Renal cortical epithelial cell (primary cell): ENCODE measurements around the gene SETD1B. TPM values are rescaled to one million over a fixed set of nuclear protein-coding genes. Genes with fewer than 3 reads are reported as not detected.
A peak's percentile ranks its signal among the peaks of the same experiment; 100 is the strongest.

Experiments used
- DNase-seq: peaks from one replicate; pipeline ENCODE4 v3.0.0-alpha.2; 2011; ENCODE audit warnings: low read depth
- total RNA-seq: library from RNA; depleted of rRNA; stranded (reverse); fragments of >200 nt; gene quantifications from 2 replicates; pipeline ENCODE4 v1.2.3, GENCODE V29; 2014

The SETD1B gene
- total RNA-seq, 1 donor from 2014 or later, result 11.9 TPM

DNA sequence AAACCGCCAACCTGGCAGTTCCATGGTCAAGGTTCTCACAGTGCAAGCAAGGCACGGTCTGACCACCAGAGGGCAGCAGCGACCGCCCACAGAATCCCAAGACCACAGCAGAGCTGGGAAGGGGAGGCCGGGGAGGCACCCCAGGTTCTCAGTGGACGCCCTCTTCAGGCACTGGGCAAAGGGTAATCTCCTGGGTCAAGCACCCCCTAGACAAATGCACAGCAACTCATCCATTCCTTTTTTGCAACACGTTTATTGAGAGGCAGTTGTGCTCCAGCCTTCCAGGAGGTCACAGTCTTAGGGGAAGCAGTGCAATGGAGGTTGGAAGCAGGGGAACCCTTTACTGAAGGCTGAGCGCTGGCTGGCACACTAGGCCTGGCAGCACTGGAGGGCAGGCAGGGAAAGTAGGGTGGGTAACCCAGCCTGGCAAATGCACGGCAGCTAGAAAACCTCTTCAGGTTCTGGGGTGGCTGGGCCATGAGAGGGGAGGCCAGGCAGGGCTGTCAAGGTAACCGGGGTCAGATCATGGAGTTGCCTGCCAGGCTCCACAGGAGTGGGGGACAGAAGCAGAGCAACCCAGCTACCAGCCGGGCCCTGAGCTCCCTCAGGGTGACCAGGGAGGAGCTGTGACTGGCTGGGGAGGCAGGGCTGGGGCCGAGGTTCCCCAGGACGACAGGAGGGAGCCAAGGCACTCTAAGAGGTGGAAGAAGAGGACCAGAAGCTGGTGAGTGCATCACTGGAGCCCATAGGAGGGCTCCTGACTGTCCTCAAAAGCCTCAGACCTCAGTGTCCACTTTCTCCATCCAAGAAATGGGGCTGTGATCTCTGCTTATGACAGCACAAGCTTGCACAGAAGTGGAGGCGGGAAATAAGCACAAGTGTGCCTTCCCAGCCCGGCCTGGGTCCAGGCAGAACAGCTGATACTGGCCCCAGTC, 8.5 kb upstream of the SETD1B start:
- peak; percentile 67 for DNase-seq

- peak; percentile 97 for DNase-seq
These were observed 6.7 kb upstream of the SETD1B start for GRCh38 chr12:121796855-121797751.

DNA sequence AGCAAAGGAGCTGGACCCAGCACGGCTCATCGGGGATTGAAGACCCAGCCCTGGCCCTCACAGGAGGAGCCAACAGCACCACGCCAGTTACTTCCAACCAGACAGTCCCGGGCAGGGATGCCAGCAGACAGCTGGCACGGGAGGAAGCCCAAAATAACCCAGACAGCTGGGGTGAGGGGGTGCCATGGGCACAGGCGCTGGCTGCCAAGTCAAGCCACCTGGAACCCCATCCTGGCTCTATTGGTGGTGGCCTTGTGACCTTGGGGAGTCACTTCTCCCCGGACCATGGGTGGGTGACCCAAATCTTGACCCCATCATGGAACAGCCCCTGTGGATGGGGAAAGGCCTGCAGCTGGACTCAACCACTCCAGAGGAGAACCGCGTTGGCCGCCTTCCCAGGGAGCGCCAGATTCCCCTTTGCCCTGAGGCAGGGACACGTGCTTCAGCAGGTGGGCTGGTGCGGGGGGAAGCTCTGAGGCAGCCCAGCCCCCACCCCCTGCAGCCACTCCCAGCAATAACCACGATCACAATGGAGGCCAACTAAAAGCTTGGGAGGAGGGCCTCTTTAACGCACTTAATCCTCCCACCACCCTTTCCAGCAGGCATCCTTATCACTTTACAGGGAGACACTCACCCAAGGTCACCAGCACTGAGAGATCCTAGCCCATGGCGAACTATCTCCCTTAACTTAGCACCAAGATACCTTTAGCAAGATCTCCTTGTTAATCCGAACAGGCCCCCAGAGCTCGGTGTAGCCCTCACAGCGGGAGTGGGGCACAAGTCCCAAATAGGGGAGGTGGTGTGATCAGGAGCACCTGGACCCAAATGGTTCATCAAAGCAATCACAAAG, 5.6 kb upstream of the SETD1B start:
- no peak for DNase-seq

- DNase-seq, result no peak
These were observed 5.0 kb upstream of the SETD1B start for GRCh38 chr12:121798787-121799155.

DNA sequence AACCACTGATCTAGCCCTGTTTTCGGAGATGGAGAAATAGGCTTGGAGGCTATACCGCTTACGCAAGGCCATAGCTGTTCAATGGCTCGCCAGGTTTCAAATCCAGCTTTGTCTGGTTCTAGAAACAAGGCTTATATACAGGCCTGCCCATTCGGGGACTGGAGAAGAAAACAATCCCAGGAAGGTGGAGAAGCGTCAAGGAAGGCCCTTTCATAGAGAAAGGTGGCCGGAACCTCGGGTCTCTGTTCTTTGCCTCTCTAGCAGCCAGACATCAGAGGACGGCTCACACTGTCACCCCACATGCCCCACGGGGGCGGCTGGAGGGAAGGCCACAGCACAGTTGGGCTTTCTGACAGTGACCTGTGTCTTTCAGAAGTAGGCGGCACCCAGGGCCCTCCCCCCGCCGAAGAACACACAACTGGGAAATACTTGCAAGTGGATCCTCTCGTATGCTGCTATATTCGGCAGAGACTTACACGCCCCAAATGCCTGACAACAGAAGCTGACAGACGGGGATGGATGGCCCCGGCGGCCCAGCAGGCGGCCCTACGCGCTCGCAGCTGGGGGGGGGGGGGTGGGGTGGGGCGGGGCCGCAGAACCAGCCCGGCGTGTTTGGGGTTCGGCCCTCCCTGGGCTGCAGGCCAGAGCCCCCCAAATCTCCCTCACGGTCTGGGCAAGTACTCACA, 4.5 kb upstream of the SETD1B start:
- DNase-seq, result peak; percentile 68

GRCh38 chr12:121799842-121800693, 3.7 kb upstream of the SETD1B start:
- DNase-seq, result no peak

- DNase-seq, result peak; percentile 50
These were observed 2.9 kb upstream of the SETD1B start for GRCh38 chr12:121800694-121801594.

DNA sequence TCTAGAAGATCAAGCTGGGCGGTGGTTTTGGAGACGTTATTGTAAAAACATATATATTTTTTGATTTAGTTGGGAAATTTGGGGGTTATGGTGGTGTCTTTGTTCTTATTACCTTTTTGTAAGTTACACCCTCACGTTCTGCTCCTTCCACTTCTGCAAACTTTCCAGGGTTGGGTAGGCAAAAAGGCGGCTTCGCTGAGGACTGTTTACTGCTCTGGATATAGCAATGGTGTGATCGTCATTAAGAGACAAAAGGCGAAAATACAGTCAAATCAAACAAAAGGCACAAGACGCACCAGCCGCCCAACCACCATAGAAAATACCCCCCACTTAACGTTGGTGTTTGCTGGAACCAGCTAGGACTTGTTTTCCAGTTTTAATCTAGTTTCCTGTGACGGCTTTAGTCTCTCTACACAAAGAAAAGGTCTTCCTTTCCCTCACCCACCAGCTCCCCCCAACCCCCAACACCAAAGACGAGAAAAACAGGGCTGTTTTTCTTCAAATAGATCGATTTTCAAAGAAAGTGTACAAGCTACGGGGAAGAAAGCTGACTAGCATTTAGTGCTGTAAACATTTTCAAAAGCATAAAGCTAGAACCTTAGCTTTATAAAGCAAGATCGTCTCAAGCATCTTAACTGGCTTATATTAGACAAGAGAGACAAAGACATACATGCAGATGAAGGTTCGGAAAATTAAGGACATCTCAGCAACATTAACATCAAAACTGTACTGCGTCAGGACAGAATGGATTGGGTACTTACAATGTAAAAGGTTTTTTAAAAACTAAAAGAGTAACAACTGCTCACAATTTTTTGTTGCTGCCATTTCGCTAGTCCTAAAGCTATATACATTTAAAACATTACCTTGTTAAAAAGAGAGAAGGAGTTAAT, 2.0 kb upstream of the SETD1B start:
- DNase-seq, result no peak

DNA sequence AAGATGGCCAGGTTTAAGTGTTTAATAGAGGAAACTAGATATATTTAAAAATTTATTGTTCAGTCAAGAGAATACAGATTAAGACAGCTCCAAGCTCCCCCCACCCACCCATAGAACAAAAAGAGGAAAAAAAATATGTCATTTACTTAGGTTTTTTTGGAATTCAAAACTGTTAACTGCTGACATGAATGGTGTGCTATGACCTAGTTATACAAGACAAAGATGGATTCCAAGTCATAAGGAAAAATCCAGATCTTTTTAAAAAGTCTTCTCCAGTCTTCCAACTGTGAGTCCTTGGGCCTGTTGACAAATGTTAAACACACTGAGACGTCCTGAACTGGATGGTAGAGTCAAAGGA, 1.3 kb upstream of the SETD1B start:
- DNase-seq, result no peak

DNA sequence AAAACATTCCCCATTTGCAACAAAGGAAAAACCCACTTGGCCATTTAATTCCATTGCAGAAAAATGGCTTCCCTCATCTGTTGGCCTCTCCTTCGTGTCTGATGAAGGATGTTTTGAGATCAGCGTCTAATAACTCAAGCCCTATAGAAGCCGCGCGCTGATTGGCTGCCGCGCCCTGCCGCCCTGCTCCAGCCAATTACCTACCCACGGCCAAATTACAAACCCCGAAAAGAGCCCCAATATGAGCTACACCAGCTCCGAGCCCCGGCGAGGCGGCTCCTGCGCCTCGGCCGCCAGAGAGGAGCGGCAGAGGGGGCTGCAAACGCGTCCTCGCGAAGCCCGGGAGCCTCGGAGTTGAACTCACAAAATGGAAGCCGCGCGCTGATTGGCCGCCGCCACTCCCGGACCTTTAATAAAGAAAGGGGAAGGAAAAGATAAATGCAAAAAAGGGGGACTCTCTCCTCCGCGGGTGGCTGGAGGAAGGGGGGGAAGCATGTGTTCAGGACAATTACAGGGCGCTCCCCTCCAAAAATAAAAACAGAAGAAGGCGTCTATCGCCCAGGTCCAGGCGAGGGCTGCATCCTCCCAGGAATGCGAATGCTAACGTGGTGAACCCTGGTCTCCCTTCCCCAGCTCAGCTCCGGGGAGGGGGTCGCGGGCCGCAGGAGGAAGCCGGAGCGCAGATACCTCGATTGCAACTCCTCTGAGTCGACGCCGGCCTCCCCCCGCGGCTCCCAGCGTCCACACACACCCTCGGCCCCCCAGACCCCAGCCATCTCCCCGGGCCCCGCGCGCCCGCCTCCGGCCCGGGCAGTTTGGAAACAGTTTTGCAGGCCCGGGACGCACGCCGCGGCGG, 738 bp upstream of the SETD1B start:
- peak; percentile 88 for DNase-seq

DNA sequence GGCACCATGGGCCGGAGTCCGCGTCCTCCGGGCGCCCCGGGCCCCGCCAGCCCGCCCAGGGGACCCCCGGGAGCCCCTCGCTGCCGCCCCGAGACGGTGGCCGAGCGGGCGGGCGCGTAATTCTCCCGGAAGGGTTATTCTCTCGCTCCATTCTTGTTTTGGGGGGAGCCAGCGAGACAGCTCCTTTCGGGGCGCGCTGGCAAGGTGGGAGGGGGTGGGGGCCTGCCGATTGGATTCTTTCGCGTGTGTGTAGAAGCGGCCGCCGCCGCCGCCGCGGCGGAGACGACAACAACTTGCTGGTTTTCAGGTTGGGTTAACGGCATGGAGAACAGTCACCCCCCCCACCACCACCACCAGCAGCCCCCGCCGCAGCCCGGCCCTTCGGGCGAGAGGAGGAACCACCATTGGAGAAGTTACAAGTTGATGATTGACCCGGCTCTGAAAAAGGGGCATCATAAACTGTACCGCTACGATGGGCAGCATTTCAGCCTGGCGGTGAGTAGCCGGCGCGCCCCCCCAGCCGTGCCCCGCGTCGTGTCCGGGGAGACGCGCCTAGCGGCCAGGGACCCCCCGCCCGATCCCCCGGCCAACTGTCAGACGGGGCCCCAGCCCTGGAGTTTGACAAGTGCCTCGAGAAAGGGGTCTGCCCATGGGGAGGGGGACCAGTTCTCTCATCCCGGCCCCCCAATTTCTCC, 755 bp downstream of the SETD1B start:
- no peak for DNase-seq

DNA sequence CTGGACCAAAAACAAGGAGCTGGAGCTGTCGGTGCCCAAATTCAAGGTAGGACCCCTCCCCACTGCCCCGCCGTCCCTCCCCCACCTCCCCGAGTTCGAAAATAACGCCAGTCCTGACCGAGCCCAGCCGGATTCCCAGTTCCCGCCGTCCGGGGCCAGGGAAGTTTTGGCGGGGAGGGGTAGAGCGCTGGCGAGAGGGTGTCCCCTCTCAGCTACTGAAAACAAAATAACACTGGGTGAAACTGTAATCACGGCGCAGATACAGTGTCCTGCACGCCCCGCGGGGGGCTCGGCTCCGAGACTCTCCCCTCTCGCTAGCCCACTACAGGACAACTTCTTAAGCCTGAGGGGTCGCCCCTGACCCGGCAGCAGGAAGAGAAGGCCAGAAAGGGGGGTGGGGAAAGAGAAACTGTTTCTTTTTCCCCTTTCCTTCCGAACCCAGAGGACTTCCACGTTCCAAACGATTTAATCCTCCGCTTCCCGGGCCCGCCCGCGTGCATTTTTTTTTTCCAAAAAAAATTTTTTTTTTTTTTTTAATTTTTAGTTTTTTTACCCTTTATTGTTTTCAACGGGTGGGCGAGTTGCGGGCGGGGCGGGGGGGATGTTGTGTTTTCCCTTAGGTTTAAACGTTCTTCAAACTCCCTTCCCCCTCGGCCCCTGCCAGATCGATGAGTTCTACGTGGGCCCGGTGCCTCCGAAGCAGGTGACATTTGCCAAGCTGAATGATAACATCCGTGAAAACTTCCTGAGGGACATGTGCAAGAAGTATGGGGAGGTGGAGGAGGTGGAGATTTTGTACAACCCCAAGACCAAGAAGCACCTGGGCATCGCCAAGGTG, 1.6 kb downstream of the SETD1B start:
- DNase-seq, result no peak

DNA sequence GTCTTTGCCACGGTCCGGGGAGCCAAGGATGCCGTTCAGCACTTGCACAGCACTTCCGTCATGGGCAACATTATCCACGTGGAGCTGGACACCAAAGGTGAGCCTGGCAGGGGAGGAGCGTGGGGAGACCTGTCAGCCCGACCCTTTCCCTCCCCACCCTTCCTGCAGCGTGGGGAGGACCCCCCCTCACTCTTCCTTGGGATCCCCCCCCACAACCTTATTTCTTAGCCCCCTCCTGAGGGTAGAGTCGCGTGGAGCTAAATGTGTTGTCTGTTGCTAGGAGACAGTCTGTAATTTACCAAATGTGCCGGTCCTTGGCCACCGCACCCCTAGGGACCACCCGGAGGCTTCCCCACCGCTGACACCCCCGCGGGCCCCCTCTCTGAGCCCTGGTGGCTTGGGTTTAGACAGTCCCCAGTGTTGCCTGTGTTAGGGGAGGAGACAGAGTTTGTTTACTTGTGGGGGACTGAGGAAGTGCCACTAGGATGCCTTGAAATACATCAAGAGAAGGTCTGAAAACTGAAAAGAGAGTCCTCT, 2.3 kb downstream of the SETD1B start:
- no peak for DNase-seq

- no peak for DNase-seq
These were observed 3.0 kb downstream of the SETD1B start for GRCh38 chr12:121806546-121807423.
